Heart right ventricle (tissue), 16 donors: Measurements from ENCODE around the gene MEOX2. TPM values are rescaled to one million over a fixed set of nuclear protein-coding genes. Genes with fewer than 3 reads are reported as not detected.

Source experiments
- ATAC-seq, 8 donors: fragments of 200-7000 bp; cut with Tn5 transposase; one replicate each; pipeline ENCODE4 v1.9.1; 2020; ENCODE audit warnings: mild to moderate bottlenecking in 8 of 8, moderate library complexity in 8 of 8, moderate number of reproducible peaks in 1 of 8
- DNase-seq, 2 donors: peaks; one replicate each; pipeline ENCODE4 v3.0.0-alpha.2; 2020
- H3K27ac ChIP-seq, 10 donors: fragments of 200-600 bp; sonication (generic) in 2 of 10; one replicate each; pipeline versions ENCODE4 v1.5.0 to v1.8.0; 2020 to 2022; ENCODE audit warnings: mild to moderate bottlenecking in 3 of 10
- H3K27me3 ChIP-seq, 7 donors: fragments of 200-600 bp; one replicate each; pipeline ENCODE4 v1.8.0; 2021 to 2022; ENCODE audit warnings: mild to moderate bottlenecking in 2 of 7
- H3K36me3 ChIP-seq, 9 donors: fragments of 200-600 bp; sonication (generic) in 1 of 9; one replicate each; pipeline versions ENCODE4 v1.5.0 to v1.8.0; 2020 to 2022; ENCODE audit warnings: mild to moderate bottlenecking in 2 of 9
- H3K4me1 ChIP-seq, 9 donors: fragments of 200-600 bp; sonication (generic) in 1 of 9; one replicate each; pipeline versions ENCODE4 v1.5.0 to v1.8.0; 2020 to 2022; ENCODE audit warnings: mild to moderate bottlenecking in 4 of 9
- H3K4me3 ChIP-seq, 10 donors: fragments of 200-600 bp; sonication (generic) in 2 of 10; one replicate each; pipeline versions ENCODE4 v1.5.0 to v1.8.0; 2020 to 2022; ENCODE audit warnings: mild to moderate bottlenecking in 7 of 10, moderate library complexity in 2 of 10
- H3K9me3 ChIP-seq, 11 donors: fragments of 200-600 bp in 10 of 11; sonication (generic) in 2 of 11; one replicate each; pipeline versions ENCODE4 v1.5.0 to v1.8.0; 2013 to 2022; ENCODE audit warnings: mild to moderate bottlenecking in 2 of 11, control low read depth in 1 of 11, moderate library complexity in 1 of 11
- WGBS, 2 donors: extraction: QIAGEN DNeasy Blood & Tissue Kit; methylation state at CpG; one replicate each; pipeline ENCODE4 v1.1.7; 2013; ENCODE audit warnings: inconsistent platforms in 1 of 2; 5-methylcytosine and 5-hydroxymethylcytosine counted together
- intact Hi-C, 10 donors: fragments of 100-400 bp; cut with DNase I; formaldehyde crosslinking; loops; one replicate each; pipeline versions ENCODE4 v1.11.1 to v1.14.2; 2022
- polyA plus RNA-seq, 2 donors: library from polyadenylated mRNA; stranded (reverse); fragments of 200-250 nt; gene quantifications; one replicate each; pipeline ENCODE4 v1.2.3, GENCODE V29; 2013
- total RNA-seq, 10 donors: library from RNA; stranded (reverse); fragmentation: NEBNext Ultra II Directional in 3 of 10; extraction: Animal tissue kit (Norgen Biotek cat#: 25700) in 3 of 10; gene quantifications; one replicate each; pipeline versions ENCODE4 v1.2.1 to v1.2.4, GENCODE V29; 2021 to 2023
- TF ChIP-seq, protein P1 (sequence below), 9 donors: fragments of 200-600 bp; sonication (generic) in 2 of 9; IDR thresholded peaks; one replicate each; pipeline versions ENCODE4 v1.5.0 to v1.8.0; 2021 to 2022; ENCODE audit warnings: antibody characterized with exemption in 9 of 9, mild to moderate bottlenecking in 5 of 9, moderate library complexity in 1 of 9
- donor health status: Arrhythmogenic right ventricular cardiomyopathy.
- donor health status: ischemic (EF 13 %, LVEDD 7.1; RV severe dilation, severe dysfunction).
- donor health status: healthy with polysubstance abuse.
- donor health status: DM: no; HTN: yes; CAD: no.
- donor health status: DM: no; HTN: no; CAD: no.
- donor health status: ischemic (EF 25% LVEDD 6.9; RV normal size, moderate dysfunction).
- donor health status: ischemic (EF 25% LVEDD 5.7; RV mildly dilated, moderate dysfunction).
- donor health status: healthy.
- donor health status: DM: yes; HTN: yes; CAD: no.
- donor health status: Ischemic cardiomyopathy.
- donor health status: ischemic (EF 35%, LVEDD 5.7; RV mildly dilated, moderate dysfunction).
- donor health status: nonischemic (EF 11% LVEDD 7.7; RV severe dilation, severe dysfunction).
- donor health status: DM: yes; HTN: yes; CAD: no.
- donor health status: PGD.
- donor health status: ischemic (EF 29% LVEDD 5.4; RV normal size, mild dysfunction).
- donor health status: nonischemic (EF 23%, LVEDD 6.1; RV moderate dilation, normal function).

MEOX2 gene
- total and polyA plus RNA-seq, 12 donors: 5.2 to 14.1 (median 7.9) TPM

DNA sequence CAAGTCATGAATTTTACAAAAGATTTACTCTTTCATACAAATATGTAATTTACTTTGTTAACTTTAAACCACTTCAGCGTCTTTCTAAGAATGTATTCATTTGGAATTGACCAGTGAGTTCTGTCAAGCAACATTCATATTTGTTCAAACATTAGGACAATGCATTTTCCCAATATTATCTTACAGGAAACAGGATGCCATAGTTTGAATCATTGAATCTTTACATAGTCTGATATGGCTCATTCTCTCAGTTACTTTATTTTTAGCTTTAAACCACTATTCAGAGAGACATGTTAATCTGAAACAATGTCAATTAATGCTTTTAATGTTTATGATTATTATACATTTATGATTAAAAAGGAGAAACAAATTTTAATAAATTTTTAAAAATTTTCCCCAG lies 21.1 kb upstream of the MEOX2 start:
- WGBS, 2 donors: 71 to 74% methylated on average over 1 of the region's 1 CpG
- DNase-seq (no peak), ATAC-seq (no peak)
- TF ChIP-seq, protein P1, sequence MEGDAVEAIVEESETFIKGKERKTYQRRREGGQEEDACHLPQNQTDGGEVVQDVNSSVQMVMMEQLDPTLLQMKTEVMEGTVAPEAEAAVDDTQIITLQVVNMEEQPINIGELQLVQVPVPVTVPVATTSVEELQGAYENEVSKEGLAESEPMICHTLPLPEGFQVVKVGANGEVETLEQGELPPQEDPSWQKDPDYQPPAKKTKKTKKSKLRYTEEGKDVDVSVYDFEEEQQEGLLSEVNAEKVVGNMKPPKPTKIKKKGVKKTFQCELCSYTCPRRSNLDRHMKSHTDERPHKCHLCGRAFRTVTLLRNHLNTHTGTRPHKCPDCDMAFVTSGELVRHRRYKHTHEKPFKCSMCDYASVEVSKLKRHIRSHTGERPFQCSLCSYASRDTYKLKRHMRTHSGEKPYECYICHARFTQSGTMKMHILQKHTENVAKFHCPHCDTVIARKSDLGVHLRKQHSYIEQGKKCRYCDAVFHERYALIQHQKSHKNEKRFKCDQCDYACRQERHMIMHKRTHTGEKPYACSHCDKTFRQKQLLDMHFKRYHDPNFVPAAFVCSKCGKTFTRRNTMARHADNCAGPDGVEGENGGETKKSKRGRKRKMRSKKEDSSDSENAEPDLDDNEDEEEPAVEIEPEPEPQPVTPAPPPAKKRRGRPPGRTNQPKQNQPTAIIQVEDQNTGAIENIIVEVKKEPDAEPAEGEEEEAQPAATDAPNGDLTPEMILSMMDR (IDR thresholded peaks at IDR 0.05): no peak
- Histone ChIP-seq H3K27me3 (no peaks in the 10 kb centered on the region), H3K36me3 (no peaks in the 10 kb centered on the region), H3K9me3 (no peaks in the 10 kb centered on the region), H3K4me3 (no peak overlapping the region), H3K4me1 (no peaks in the 10 kb centered on the region), H3K27ac (no peak overlapping the region)
- intact Hi-C loops: no loop called here

DNA sequence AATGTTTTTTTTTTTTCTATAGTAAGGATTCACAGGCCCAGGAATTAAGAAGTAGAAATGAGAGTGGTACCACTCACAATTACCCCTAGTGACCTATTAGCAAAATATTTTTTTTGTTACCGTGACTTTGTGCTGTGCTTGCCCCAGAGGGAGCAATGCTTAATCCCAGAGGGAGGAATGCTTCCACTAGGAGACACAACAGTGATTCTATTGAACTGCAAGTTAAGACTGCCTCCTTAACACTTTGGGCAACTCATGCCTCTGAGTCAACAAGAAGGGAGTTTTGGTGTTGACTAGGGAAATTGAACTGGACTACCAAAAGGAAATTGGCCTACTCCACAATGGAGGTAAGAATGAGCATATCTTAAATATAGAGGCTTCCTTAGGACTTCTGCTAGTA lies 17.2 kb upstream of the MEOX2 start:
- no peaks in the 10 kb centered on the region for H3K27me3 ChIP-seq
- no peak overlapping the region for H3K4me3 ChIP-seq
- H3K36me3 ChIP-seq: no peaks in the 10 kb centered on the region
- ATAC-seq (no peak), DNase-seq (no peak)
- H3K27ac ChIP-seq: no peak overlapping the region
- H3K9me3 ChIP-seq: no peaks in the 10 kb centered on the region
- TF ChIP-seq, protein P1 (IDR thresholded peaks at IDR 0.05): no peak
- intact Hi-C loops: no loop called here
- WGBS, 2 donors: 74 to 95% methylated on average over 1 of the region's 1 CpG
- no peaks in the 10 kb centered on the region for H3K4me1 ChIP-seq

DNA sequence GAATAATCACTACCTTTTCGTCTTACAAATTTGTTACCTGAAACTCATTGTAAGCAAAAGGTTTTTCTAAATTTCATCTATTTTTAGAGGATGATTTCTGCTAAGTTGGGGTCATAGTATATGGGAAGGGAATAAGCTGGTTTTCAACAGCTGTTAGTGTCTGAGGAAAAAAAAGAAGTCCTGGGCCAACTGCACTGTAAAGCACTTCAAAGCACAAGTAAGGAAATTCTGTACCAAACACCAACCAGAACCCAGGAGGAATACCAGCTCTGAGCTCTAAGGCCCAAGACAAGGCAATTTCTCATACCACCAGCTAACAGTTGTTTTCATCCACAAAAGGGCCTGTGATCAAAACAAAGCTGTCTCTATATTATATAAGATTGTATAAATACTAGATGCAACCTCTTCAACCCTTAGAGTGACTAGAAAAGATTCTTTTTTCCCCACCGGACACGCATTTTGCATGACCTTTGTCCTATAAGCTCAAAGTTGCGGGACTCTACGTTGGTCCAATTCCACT lies 6.1 kb upstream of the MEOX2 start:
- Histone ChIP-seq H3K4me3 (peak overlapping the region in 1 of 10 donors; percentile 17), H3K4me1 (peaks cover 0 to 20% (median 4%) of the 10 kb centered on the region in 9 donors), H3K9me3 (no peaks in the 10 kb centered on the region), H3K27me3 (peaks cover 0 to 20% (median 0%) of the 10 kb centered on the region in 7 donors), H3K36me3 (peaks cover 0 to 15% (median 0%) of the 10 kb centered on the region in 9 donors), H3K27ac (peak overlapping the region in 6 of 10 donors; percentile 9 to 42 (median 16))
- intact Hi-C loops: no loop called here
- DNase-seq (no peak), ATAC-seq (no peak)
- TF ChIP-seq, protein P1 (IDR thresholded peaks at IDR 0.05): no peak
- 78 to 86% methylated on average over 5 of the region's 5 CpGs for WGBS, 2 donors

DNA sequence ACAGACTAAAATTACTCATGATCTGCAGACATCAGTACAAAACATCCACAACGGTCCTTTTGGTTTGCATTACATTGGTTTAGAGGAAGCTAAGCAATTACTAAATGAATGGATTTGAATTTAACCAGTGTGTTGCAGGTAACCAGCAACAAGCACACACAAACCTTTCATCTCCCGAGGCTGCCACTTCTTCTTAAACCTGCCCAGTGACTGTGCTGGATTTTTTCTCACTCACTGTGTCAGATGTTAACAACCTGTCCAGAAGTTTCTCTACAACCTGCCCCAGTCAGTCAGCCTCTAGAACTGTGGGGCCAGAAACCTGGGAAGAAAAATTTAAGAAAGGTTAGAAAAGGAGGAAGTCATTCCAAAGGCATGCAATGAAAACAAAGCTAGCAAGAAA lies 2.4 kb upstream of the MEOX2 start:
- peak overlapping the region; percentile 32 to 79 (median 70) for H3K4me3 ChIP-seq
- peaks cover 0 to 25% (median 4%) of the 10 kb centered on the region in 9 donors for H3K4me1 ChIP-seq
- intact Hi-C loops: loop anchor here in 8 of 10 donors (5.0 to 10.0 kb wide), 11 partner anchors 33 to 1056 kb away; no protein-coding TSS in a partner anchor
- H3K27ac ChIP-seq: peak overlapping the region; percentile 86 to 95 (median 90)
- WGBS, 2 donors: 33 to 43% methylated on average over 2 of the region's 2 CpGs
- no peak for DNase-seq
- TF ChIP-seq, protein P1 (IDR thresholded peaks at IDR 0.05): no peak
- H3K36me3 ChIP-seq: no peaks in the 10 kb centered on the region
- ATAC-seq: no peak
- H3K9me3 ChIP-seq: no peaks in the 10 kb centered on the region
- H3K27me3 ChIP-seq: peaks cover 0 to 56% (median 5%) of the 10 kb centered on the region in 7 donors
